Astrocyte (in vitro differentiated cells and primary cell): Measurements from ENCODE around the gene IFNAR1.

Experiments
- EZH2 ChIP-seq: IDR thresholded peaks from 2 replicates; pipeline ENCODE4 v1.6.1; 2012; ENCODE audit warnings: mild to moderate bottlenecking, low read length, inconsistent platforms; ENCODE audit not compliant: insufficient read depth
- TF ChIP-seq, protein P1 (sequence below): IDR thresholded peaks from 2 replicates; pipeline ENCODE4 v1.5.1; 2011; ENCODE audit warnings: low read depth, mild to moderate bottlenecking, inconsistent platforms, low read length, moderate library complexity; ENCODE audit not compliant: insufficient read depth

DNA sequence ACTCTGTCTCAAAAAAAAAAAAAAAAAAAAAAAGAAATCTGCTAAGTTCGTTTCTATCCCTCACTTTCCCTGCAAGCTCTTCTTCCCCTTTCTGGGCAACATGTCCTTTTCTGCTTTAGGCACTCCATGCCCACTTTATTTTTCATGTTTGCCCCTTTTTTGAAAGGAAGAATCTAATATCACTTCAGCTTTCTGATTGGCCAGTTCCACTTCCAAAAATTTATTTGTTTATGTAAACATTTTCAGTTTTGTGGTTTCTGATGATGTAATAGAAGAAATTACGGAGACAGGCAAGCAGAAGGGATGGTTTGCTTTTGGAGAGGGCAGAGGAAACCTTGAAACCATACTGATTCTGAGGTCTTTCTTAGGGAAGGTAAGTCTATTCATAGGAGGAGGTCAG is 15.1 kb downstream of the IFNAR1 start:
- TF ChIP-seq, protein P1, sequence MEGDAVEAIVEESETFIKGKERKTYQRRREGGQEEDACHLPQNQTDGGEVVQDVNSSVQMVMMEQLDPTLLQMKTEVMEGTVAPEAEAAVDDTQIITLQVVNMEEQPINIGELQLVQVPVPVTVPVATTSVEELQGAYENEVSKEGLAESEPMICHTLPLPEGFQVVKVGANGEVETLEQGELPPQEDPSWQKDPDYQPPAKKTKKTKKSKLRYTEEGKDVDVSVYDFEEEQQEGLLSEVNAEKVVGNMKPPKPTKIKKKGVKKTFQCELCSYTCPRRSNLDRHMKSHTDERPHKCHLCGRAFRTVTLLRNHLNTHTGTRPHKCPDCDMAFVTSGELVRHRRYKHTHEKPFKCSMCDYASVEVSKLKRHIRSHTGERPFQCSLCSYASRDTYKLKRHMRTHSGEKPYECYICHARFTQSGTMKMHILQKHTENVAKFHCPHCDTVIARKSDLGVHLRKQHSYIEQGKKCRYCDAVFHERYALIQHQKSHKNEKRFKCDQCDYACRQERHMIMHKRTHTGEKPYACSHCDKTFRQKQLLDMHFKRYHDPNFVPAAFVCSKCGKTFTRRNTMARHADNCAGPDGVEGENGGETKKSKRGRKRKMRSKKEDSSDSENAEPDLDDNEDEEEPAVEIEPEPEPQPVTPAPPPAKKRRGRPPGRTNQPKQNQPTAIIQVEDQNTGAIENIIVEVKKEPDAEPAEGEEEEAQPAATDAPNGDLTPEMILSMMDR = no peak
- TF ChIP-seq EZH2 = no peak
